Measurements from ENCODE around the gene ILKAP. TPM values are rescaled to one million over a fixed set of nuclear protein-coding genes. Genes with fewer than 3 reads are reported as not detected.
A peak's percentile ranks its signal among the peaks of the same experiment; 100 is the strongest.

The ILKAP gene
- total RNA-seq, 1 donor from 2014 or later, result 63.2 TPM

DNA sequence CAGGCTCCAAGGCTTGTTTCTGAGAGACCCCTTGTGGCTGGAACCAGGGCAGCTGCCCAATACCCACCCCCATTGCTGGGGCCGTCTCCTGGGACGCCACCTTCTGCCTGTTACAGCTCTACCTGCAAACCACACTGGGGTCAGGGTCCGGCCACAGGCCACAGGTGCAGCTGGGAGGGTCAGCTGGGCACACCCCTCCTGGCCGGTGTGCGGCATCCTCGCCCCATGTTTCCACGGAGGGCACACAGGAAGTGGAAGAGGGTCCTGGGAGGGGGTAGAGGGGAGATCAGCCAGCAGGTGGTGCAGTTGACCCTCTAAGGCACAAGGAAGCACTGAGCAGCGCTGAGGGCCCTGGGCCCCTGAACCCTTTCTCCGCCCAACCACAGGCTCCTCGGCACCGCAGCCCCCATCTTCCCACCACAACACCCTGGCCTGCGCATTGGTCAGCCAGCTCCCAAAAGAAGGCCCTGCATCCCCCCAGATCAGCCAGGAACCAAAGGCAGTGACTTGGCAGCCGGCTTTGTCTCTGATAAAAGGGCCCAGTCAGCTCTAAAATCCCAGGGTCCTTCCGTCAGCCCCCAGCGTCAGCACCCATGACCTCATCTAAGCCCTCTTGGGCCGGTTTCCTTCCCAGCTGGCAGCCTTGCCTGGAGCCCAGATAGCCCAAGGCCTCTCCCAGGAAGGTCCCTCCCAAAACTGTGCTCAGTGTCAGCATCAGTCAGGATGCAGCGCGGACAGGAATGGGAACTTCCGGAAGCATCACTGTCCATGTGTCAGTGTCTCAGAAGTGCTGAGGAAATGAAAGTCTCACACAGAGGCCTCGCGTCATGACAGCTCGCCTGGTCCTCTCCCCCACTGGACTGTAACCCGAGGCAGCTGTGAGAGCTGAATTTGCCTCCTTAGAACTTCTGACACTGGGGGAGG is 43.0 kb downstream of the ILKAP start:
- Mint-ChIP-seq H3K27ac (ENCODE audit: unreplicated experiment) (peak overlapping the region; percentile 88), H3K4me3 (peak overlapping the region; percentile 57), H3K36me3 (ENCODE audit: low read depth) (no peaks in the 10 kb centered on the region), H3K27me3 (ENCODE audit: low read depth) (peaks cover 48% of the 10 kb centered on the region), H3K4me1 (peaks cover 9% of the 10 kb centered on the region), H3K9me3 (no peaks in the 10 kb centered on the region)
- peak; percentile 54 for DNase-seq (ENCODE audit: low read depth, low spot score)
- TF ChIP-seq, protein P1, sequence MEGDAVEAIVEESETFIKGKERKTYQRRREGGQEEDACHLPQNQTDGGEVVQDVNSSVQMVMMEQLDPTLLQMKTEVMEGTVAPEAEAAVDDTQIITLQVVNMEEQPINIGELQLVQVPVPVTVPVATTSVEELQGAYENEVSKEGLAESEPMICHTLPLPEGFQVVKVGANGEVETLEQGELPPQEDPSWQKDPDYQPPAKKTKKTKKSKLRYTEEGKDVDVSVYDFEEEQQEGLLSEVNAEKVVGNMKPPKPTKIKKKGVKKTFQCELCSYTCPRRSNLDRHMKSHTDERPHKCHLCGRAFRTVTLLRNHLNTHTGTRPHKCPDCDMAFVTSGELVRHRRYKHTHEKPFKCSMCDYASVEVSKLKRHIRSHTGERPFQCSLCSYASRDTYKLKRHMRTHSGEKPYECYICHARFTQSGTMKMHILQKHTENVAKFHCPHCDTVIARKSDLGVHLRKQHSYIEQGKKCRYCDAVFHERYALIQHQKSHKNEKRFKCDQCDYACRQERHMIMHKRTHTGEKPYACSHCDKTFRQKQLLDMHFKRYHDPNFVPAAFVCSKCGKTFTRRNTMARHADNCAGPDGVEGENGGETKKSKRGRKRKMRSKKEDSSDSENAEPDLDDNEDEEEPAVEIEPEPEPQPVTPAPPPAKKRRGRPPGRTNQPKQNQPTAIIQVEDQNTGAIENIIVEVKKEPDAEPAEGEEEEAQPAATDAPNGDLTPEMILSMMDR (conservative IDR thresholded peaks at IDR 0.05), result peak; percentile 48

DNA sequence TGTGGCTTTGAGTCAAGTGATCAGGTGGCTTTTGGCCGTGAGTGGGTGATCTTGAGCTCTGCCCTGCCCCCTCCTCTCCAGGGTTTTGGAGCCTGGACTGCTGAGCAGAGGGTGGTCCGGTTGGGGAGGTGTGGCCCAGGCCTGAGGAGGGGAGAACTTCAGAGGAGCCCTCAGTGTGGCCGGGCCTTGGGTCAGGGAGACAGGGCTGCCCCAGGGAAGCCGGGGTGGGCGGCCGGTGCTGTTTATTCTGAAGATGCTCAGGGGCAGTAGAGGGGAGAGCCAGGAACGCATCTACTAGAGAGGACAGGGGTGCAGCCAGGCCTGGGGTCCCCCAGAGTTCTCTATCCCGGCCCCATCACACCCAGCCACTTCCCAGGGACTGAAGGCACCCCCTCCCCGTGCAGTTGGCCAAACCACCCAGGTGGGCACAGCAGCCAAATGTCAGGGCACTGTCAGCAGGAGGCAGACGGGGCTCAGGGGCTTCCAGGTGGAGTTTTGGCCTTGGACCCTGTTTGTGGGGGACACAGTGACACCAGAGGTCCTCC is 43.8 kb downstream of the ILKAP start:
- H3K36me3 Mint-ChIP-seq (ENCODE audit: low read depth), result no peaks in the 10 kb centered on the region
- H3K4me1 Mint-ChIP-seq, result peaks cover 9% of the 10 kb centered on the region
- TF ChIP-seq, protein P1 (conservative IDR thresholded peaks at IDR 0.05), result no peak
- peaks cover 41% of the 10 kb centered on the region for H3K27me3 Mint-ChIP-seq (ENCODE audit: low read depth)
- DNase-seq (ENCODE audit: low read depth, low spot score), result no peak
- no peak overlapping the region for H3K27ac Mint-ChIP-seq (ENCODE audit: unreplicated experiment)
- peak overlapping the region; percentile 68 for H3K4me3 Mint-ChIP-seq
- H3K9me3 Mint-ChIP-seq, result no peaks in the 10 kb centered on the region

DNA sequence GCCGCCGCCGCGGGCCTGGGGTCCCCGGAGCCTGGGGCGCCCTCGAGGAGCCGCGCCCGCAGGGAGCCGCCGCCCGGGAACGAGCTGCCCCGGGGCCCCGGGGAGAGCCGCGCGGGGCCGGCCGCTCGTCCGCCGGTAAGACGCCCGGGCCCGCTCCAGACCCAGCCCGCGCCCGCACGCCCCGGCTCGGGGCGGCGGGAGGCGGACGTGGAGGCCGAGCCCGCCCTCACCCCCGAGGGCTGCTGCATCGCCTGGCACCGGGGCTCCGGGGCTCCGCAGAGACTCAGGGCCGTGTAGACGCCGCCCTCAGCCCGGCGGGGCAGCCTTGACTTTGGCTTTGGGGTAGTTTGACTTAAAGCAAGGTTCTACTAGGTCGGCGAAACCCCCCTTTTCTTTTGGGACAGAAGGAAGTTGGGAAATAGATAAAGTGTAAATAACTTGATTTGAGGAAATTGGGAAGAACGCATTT is 44.4 kb downstream of the ILKAP start:
- H3K36me3 Mint-ChIP-seq (ENCODE audit: low read depth), result no peaks in the 10 kb centered on the region
- H3K4me3 Mint-ChIP-seq, result peak overlapping the region; percentile 57
- peaks cover 35% of the 10 kb centered on the region for H3K27me3 Mint-ChIP-seq (ENCODE audit: low read depth)
- H3K27ac Mint-ChIP-seq (ENCODE audit: unreplicated experiment), result no peak overlapping the region
- no peaks in the 10 kb centered on the region for H3K9me3 Mint-ChIP-seq
- no peak for DNase-seq (ENCODE audit: low read depth, low spot score)
- H3K4me1 Mint-ChIP-seq, result peaks cover 9% of the 10 kb centered on the region
- TF ChIP-seq, protein P1 (conservative IDR thresholded peaks at IDR 0.05), result no peak

DNA sequence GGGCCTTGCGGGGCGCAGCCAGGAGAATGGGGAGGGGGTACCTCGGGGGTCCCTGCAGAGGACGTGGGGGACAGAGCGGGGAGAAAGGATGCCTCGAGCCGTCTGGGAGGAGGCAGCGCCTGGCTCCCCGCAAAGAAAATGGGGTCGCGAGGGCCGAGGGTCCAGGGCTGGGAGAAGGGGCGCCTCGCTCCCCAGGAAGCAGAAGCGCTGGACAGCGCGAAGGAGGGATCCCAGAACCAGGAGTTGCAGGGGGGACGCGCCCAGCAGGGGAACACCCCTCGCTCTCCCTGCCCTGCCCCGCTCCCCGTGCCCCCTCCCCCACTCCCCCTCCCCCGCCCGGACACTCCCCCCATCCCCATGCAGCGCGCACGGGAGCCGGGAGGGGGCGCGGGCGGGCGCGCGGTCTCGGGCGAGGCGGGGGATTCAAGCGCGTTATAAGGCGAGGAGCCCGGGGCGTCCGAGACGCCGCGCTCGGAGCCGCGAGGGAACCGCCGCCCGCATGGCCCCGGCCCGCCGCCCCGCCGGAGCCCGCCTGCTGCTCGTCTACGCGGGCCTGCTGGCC is 44.9 kb downstream of the ILKAP start, which contains the start of gene ERFE:
ERFE (plus strand) TSS at position 462 of the 562 bp plus-strand sequence; CDS start at position 500, 38 bp downstream.
- H3K4me3 Mint-ChIP-seq, result peak within 1 kb of the TSS; percentile 68
- TF ChIP-seq, protein P1 (conservative IDR thresholded peaks at IDR 0.05), result peak; percentile 68
- no peaks in the 10 kb centered on the region for H3K36me3 Mint-ChIP-seq (ENCODE audit: low read depth)
- peaks cover 35% of the 10 kb centered on the region for H3K27me3 Mint-ChIP-seq (ENCODE audit: low read depth)
- peaks cover 9% of the 10 kb centered on the region for H3K4me1 Mint-ChIP-seq
- no peaks in the 10 kb centered on the region for H3K9me3 Mint-ChIP-seq
- DNase-seq (ENCODE audit: low read depth, low spot score), result peak; percentile 62
- H3K27ac Mint-ChIP-seq (ENCODE audit: unreplicated experiment), result no peak within 1 kb of the TSS

DNA sequence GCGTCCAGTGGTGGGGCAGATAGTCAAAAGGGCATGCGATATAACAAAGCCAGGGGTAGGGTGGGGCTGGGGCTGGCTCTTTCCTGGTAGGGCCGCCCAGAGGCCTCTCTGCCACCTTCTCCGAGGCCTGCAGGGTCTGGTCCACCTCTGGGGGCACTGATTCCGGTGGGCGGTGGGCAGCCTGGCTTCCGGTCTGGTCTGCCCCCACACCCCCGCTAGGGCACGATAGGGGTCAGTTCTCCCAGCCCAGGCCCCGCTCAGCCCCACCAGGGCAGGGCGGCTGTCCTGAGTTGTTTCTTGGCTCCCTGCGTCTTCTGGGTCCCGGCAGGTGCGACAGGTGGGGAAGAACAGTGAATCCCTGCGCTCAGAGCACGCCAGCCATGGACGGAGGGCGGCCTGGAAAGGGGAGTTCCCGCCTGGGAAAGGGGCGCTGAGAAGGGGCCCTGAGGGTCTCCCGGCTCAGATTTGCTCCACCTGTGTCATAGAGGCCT is 45.4 kb downstream of the ILKAP start:
- Mint-ChIP-seq H3K4me3 (peak overlapping the region; percentile 61), H3K36me3 (ENCODE audit: low read depth) (no peaks in the 10 kb centered on the region), H3K27me3 (ENCODE audit: low read depth) (peaks cover 31% of the 10 kb centered on the region), H3K4me1 (peaks cover 9% of the 10 kb centered on the region), H3K27ac (ENCODE audit: unreplicated experiment) (no peak overlapping the region), H3K9me3 (no peaks in the 10 kb centered on the region)
- TF ChIP-seq, protein P1 (conservative IDR thresholded peaks at IDR 0.05), result no peak
- DNase-seq (ENCODE audit: low read depth, low spot score), result no peak
